Neural cell (in vitro differentiated cells): ENCODE results near the gene ABHD17C. TPM values are rescaled to one million over a fixed set of nuclear protein-coding genes. Genes with fewer than 3 reads are reported as not detected.

ENCODE experiments used
- H2AFZ ChIP-seq: fragments of 200-600, 300-800 bp; sonication (generic), shearing (Covaris generic); 2 replicates; pipeline ENCODE4 v1.6.0; 2014; ENCODE audit warnings: low read depth, mild to moderate bottlenecking, antibody characterized with exemption, low read length, moderate library complexity
- H3F3A ChIP-seq: fragments of 200-600 bp; shearing (Covaris generic); 2 replicates; pipeline ENCODE4 v1.6.1; 2016; ENCODE audit warnings: mild to moderate bottlenecking, moderate library complexity, mixed read lengths, antibody characterized with exemption, low read length; ENCODE audit not compliant: insufficient read depth, poor library complexity, severe bottlenecking
- H3K27ac ChIP-seq: fragments of 200-600, 300-800 bp; sonication (generic), shearing (Covaris generic); 2 replicates; pipeline ENCODE4 v1.5.1; 2014; ENCODE audit warnings: mild to moderate bottlenecking, low read length, moderate library complexity
- H3K27me3 ChIP-seq: fragments of 300-800, 200-600 bp; sonication (generic), shearing (Covaris generic); 2 replicates; pipeline ENCODE4 v1.6.0; 2014; ENCODE audit warnings: mild to moderate bottlenecking, low read depth, low read length, moderate library complexity; ENCODE audit not compliant: insufficient read depth
- H3K36me3 ChIP-seq: fragments of 300-800, 200-600 bp; sonication (generic), shearing (Covaris generic); 2 replicates; pipeline ENCODE4 v1.5.1; 2014; ENCODE audit warnings: mild to moderate bottlenecking, antibody characterized with exemption, low read length, moderate library complexity; ENCODE audit not compliant: insufficient read depth
- H3K4me2 ChIP-seq: fragments of 300-800, 200-600 bp; sonication (generic), shearing (Covaris generic); 2 replicates; pipeline ENCODE4 v1.6.0; 2014; ENCODE audit warnings: mild to moderate bottlenecking, low read length
- H3K4me3 ChIP-seq: fragments of 300-800, 200-600 bp; sonication (generic), shearing (Covaris generic); 2 replicates; pipeline ENCODE4 v1.5.1; 2014; ENCODE audit warnings: mild to moderate bottlenecking, low read length, moderate library complexity
- H3K79me2 ChIP-seq: fragments of 200-600 bp; shearing (Covaris generic); replicated peaks from 2 replicates; pipeline ENCODE4 v1.6.0; 2014; ENCODE audit warnings: mild to moderate bottlenecking, low read length, moderate library complexity; ENCODE audit not compliant: insufficient read depth
- H3K9ac ChIP-seq: fragments of 300-800, 200-600 bp; sonication (generic), shearing (Covaris generic); 2 replicates; pipeline ENCODE4 v1.6.1; 2016; ENCODE audit warnings: mild to moderate bottlenecking, low read length, mixed read lengths
- H3K9me2 ChIP-seq: fragments of 200-600 bp; shearing (Covaris generic); 2 replicates; pipeline ENCODE4 v1.6.1; 2016; ENCODE audit warnings: mild to moderate bottlenecking, low read length, mixed read lengths; ENCODE audit not compliant: insufficient read depth
- H3K9me3 ChIP-seq: fragments of 200-600, 300-800 bp; sonication (generic), shearing (Covaris generic); 2 replicates; pipeline ENCODE4 v1.6.1; 2016; ENCODE audit warnings: mild to moderate bottlenecking, mixed run types, low read length, moderate library complexity, mixed read lengths
- H4K20me1 ChIP-seq: fragments of 200-600 bp; shearing (Covaris generic); 2 replicates; pipeline ENCODE4 v1.6.1; 2016; ENCODE audit warnings: mild to moderate bottlenecking, mixed run types; ENCODE audit not compliant: insufficient read depth
- EP300 ChIP-seq: fragments of 450-650 bp; conservative IDR thresholded peaks from 2 replicates; pipeline ENCODE4 v1.6.1; 2014; ENCODE audit warnings: antibody characterized with exemption, mild to moderate bottlenecking, moderate library complexity; ENCODE audit not compliant: poor library complexity, severe bottlenecking
- EZH2 ChIP-seq: fragments of 200-600, 300-800 bp; shearing (Covaris generic), sonication (generic); IDR thresholded peaks from 2 replicates; pipeline ENCODE4 v1.6.1; 2014; ENCODE audit warnings: antibody characterized with exemption, low read length, borderline replicate concordance, mild to moderate bottlenecking; ENCODE audit not compliant: insufficient read depth, poor library complexity, severe bottlenecking
- MXI1 ChIP-seq: fragments of 450-650 bp; conservative IDR thresholded peaks from 2 replicates; pipeline ENCODE4 v1.6.1; 2014; ENCODE audit warnings: antibody characterized with exemption, mild to moderate bottlenecking; ENCODE audit not compliant: poor library complexity, severe bottlenecking
- POLR2AphosphoS5 ChIP-seq: IDR thresholded peaks from 2 replicates; pipeline ENCODE4 v1.6.1; 2012
- RAD21 ChIP-seq: fragments of 450-650 bp; conservative IDR thresholded peaks from 2 replicates; pipeline ENCODE4 v1.6.1; 2014; ENCODE audit warnings: antibody characterized with exemption, mild to moderate bottlenecking, moderate library complexity
- SMC3 ChIP-seq: fragments of 450-650 bp; conservative IDR thresholded peaks from 2 replicates; pipeline ENCODE4 v1.6.1; 2014; ENCODE audit warnings: antibody characterized with exemption, mild to moderate bottlenecking, moderate library complexity; ENCODE audit not compliant: poor library complexity
- TAF1 ChIP-seq: IDR thresholded peaks from 2 replicates; pipeline ENCODE4 v1.6.1; 2012; ENCODE audit warnings: low read depth
- polyA plus RNA-seq: library from polyadenylated mRNA; depleted of rRNA; stranded (reverse); fragments of >200 nt; gene quantifications from 2 replicates; pipeline ENCODE4 v1.2.3, GENCODE V29; 2014
- TF ChIP-seq, protein P1 (sequence below): IDR thresholded peaks from 2 replicates; pipeline ENCODE4 v1.6.1; 2012; ENCODE audit warnings: borderline replicate concordance
- TF ChIP-seq, protein P2 (sequence below): fragments of 450-650 bp; IDR thresholded peaks from 2 replicates; pipeline ENCODE4 v1.5.1; 2014; ENCODE audit warnings: antibody characterized with exemption, mild to moderate bottlenecking, moderate library complexity; ENCODE audit not compliant: poor library complexity, severe bottlenecking

The ABHD17C gene
- polyA plus RNA-seq, 1 donor from 2014 or later = 18.3 TPM

DNA sequence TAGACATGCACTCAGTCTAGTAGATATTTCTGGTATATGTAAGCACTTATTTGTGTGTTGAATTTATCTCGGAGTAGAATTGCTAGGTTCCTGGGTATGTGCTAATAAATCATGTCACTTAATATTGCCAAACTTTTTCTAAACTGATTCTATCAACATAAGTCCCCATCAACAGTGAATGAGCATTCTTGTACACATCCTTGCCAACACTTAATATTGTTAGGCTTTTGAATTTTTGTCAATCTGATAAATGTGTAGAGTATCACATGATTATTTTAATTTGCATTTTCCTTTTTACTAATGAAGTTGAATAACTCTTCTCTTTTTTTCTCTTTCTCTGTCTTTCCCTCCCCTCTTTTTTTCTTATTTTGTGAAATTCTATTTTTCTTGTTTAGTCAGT, 50.8 kb downstream of the ABHD17C start:
- peaks cover 7% of the 10 kb centered on the region for H3K79me2 ChIP-seq
- H3F3A ChIP-seq = no peaks in the 10 kb centered on the region
- H3K4me3 ChIP-seq = no peak overlapping the region
- no peak overlapping the region for H3K4me2 ChIP-seq
- no peaks in the 10 kb centered on the region for H4K20me1 ChIP-seq
- H2AFZ ChIP-seq = no peak overlapping the region
- H3K9me3 ChIP-seq = peaks cover 3% of the 10 kb centered on the region
- no peak overlapping the region for H3K27ac ChIP-seq
- H3K9ac ChIP-seq = no peak overlapping the region
- TF ChIP-seq SMC3 (no peak), MXI1 (no peak)
- H3K9me2 ChIP-seq = no peaks in the 10 kb centered on the region
- H3K27me3 ChIP-seq = no peaks in the 10 kb centered on the region
- H3K36me3 ChIP-seq = peaks cover 3% of the 10 kb centered on the region

DNA sequence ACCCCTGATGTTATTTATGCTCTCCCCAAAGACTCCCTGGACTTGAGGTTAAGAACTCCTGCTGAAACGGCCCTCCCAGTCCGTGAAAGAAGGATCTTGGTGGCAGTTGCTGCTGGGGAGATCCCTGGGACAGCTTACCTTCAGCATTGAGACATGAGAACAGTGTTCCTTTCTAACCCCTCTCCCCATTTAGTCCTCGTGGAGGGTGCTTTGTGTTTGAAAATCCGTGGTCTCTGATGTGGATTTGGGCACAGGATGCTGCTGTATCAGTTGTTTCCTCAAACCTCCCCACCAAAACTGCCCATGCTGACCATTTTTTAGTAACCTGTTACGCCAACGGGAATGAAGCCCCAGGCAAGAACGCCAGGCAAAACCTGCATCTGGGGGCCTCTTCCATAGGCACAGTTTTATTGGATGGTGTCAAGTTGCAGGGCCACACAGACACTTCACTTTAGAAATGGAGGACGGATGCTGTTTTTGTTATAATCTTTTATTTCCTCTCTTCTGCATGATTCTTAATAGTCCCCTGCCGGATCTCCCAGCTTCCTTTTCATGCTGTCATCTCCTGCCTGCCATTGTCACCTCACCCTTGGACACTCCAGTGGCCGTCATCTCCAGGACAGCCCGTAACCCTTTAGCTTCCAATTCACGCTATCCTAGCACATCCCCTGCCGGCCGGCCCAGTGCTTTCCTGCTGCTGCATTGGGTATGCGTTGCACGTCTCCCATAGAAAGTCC, 52.4 kb downstream of the ABHD17C start:
- H3K36me3 ChIP-seq = peaks cover 3% of the 10 kb centered on the region
- no peaks in the 10 kb centered on the region for H3K9me2 ChIP-seq
- no peak overlapping the region for H3K9ac ChIP-seq
- no peak overlapping the region for H3K4me3 ChIP-seq
- no peak overlapping the region for H3K4me2 ChIP-seq
- H3K79me2 ChIP-seq = peaks cover 7% of the 10 kb centered on the region
- H3K9me3 ChIP-seq = peaks cover 3% of the 10 kb centered on the region
- H2AFZ ChIP-seq = no peak overlapping the region
- TF ChIP-seq SMC3 (no peak), TAF1 (no peak), POLR2AphosphoS5 (no peak), EZH2 (no peak)
- TF ChIP-seq, protein P1, sequence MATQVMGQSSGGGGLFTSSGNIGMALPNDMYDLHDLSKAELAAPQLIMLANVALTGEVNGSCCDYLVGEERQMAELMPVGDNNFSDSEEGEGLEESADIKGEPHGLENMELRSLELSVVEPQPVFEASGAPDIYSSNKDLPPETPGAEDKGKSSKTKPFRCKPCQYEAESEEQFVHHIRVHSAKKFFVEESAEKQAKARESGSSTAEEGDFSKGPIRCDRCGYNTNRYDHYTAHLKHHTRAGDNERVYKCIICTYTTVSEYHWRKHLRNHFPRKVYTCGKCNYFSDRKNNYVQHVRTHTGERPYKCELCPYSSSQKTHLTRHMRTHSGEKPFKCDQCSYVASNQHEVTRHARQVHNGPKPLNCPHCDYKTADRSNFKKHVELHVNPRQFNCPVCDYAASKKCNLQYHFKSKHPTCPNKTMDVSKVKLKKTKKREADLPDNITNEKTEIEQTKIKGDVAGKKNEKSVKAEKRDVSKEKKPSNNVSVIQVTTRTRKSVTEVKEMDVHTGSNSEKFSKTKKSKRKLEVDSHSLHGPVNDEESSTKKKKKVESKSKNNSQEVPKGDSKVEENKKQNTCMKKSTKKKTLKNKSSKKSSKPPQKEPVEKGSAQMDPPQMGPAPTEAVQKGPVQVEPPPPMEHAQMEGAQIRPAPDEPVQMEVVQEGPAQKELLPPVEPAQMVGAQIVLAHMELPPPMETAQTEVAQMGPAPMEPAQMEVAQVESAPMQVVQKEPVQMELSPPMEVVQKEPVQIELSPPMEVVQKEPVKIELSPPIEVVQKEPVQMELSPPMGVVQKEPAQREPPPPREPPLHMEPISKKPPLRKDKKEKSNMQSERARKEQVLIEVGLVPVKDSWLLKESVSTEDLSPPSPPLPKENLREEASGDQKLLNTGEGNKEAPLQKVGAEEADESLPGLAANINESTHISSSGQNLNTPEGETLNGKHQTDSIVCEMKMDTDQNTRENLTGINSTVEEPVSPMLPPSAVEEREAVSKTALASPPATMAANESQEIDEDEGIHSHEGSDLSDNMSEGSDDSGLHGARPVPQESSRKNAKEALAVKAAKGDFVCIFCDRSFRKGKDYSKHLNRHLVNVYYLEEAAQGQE = no peak
- TF ChIP-seq, protein P2, sequence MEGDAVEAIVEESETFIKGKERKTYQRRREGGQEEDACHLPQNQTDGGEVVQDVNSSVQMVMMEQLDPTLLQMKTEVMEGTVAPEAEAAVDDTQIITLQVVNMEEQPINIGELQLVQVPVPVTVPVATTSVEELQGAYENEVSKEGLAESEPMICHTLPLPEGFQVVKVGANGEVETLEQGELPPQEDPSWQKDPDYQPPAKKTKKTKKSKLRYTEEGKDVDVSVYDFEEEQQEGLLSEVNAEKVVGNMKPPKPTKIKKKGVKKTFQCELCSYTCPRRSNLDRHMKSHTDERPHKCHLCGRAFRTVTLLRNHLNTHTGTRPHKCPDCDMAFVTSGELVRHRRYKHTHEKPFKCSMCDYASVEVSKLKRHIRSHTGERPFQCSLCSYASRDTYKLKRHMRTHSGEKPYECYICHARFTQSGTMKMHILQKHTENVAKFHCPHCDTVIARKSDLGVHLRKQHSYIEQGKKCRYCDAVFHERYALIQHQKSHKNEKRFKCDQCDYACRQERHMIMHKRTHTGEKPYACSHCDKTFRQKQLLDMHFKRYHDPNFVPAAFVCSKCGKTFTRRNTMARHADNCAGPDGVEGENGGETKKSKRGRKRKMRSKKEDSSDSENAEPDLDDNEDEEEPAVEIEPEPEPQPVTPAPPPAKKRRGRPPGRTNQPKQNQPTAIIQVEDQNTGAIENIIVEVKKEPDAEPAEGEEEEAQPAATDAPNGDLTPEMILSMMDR = no peak
- H3F3A ChIP-seq = no peaks in the 10 kb centered on the region
- no peaks in the 10 kb centered on the region for H4K20me1 ChIP-seq
- H3K27ac ChIP-seq = no peak overlapping the region
- no peaks in the 10 kb centered on the region for H3K27me3 ChIP-seq

DNA sequence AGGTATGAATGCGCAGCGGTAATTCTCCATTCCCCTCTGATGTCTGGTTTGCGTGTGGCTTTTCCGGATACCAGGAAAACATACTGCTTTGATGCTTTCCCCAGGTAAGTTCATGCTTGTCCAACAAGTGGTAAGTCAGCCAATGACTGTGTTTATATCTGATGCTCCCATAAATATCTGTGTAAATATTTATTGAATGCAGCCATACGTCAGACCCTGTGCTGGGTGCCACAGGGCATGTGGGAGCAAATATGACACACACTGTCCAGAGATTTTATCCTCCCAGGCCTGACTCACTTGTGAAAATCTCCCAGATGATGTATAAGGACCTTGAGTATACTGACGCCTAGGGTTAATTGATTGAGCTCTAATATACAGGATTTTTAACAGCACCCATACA, 54.5 kb downstream of the ABHD17C start:
- TF ChIP-seq, protein P2 = no peak
- TF ChIP-seq POLR2AphosphoS5 = no peak
- TF ChIP-seq EP300 = no peak
- TF ChIP-seq TAF1 = no peak
- TF ChIP-seq EZH2 = no peak
- no peak for TF ChIP-seq SMC3
- TF ChIP-seq MXI1 = no peak
- TF ChIP-seq, protein P1 = no peak
- no peak for TF ChIP-seq RAD21
- Histone ChIP-seq H3F3A (no peaks in the 10 kb centered on the region), H4K20me1 (no peaks in the 10 kb centered on the region), H3K9me3 (peaks cover 3% of the 10 kb centered on the region), H3K79me2 (peaks cover 7% of the 10 kb centered on the region), H2AFZ (no peak overlapping the region), H3K9ac (no peak overlapping the region), H3K27ac (no peak overlapping the region), H3K4me2 (no peak overlapping the region), H3K36me3 (peaks cover 3% of the 10 kb centered on the region), H3K9me2 (no peaks in the 10 kb centered on the region), H3K27me3 (no peaks in the 10 kb centered on the region), H3K4me3 (no peak overlapping the region)
